Naive thymus-derived CD8-positive, alpha-beta T cell (primary cell): Measurements from ENCODE around the gene SNAP25. TPM values are rescaled to one million over a fixed set of nuclear protein-coding genes. Genes with fewer than 3 reads are reported as not detected.

ENCODE experiments used
- ATAC-seq, 2 donors: fragments of 150-1000 bp; cut with Tn5 transposase in 1 of 2; sonication (Bioruptor Pico), chemical (Tn5 transposase) in 1 of 2; 1 replicate in 1 of 2; 2 replicates in 1 of 2; pipeline ENCODE4 v1.10.0; 2021; ENCODE audit warnings: mild to moderate bottlenecking in 2 of 2, moderate library complexity in 2 of 2
- POLR2A ChIA-PET: fragments of 350-600 bp; sonication (Branson Sonifier 250); formaldehyde crosslinking; loops from one replicate; lab custom pipeline; 2021; ENCODE audit warnings: antibody characterized with exemption; lab: Charles Lee
- DNase-seq, 10 donors: peaks; one replicate each; pipeline versions ENCODE4 v3.0.0 to v3.0.0-alpha.2; 2020 to 2022
- H3K27ac Mint-ChIP-seq, 10 donors: one replicate each; pipeline ENCODE4 v1.8.0; 2020 to 2022; ENCODE audit warnings: mild to moderate bottlenecking in 10 of 10, mixed read lengths in 10 of 10, moderate library complexity in 4 of 10, inconsistent platforms in 1 of 10
- H3K27me3 Mint-ChIP-seq, 5 donors: one replicate each; pipeline ENCODE4 v1.8.0; 2021 to 2022; ENCODE audit warnings: mixed read lengths in 5 of 5
- H3K36me3 Mint-ChIP-seq, 3 donors: one replicate each; pipeline ENCODE4 v1.8.0; 2020 to 2022; ENCODE audit warnings: mixed read lengths in 3 of 3, mild to moderate bottlenecking in 2 of 3, inconsistent platforms in 1 of 3
- H3K4me1 Mint-ChIP-seq, 4 donors: one replicate each; pipeline ENCODE4 v1.8.0; 2021 to 2022; ENCODE audit warnings: mixed read lengths in 4 of 4
- H3K4me3 Mint-ChIP-seq, 10 donors: one replicate each; pipeline ENCODE4 v1.8.0; 2020 to 2022; ENCODE audit warnings: mild to moderate bottlenecking in 10 of 10, mixed read lengths in 10 of 10, moderate library complexity in 6 of 10, inconsistent platforms in 1 of 10
- H3K9me3 Mint-ChIP-seq, 9 donors: one replicate each; pipeline ENCODE4 v1.8.0; 2020 to 2022; ENCODE audit warnings: mixed read lengths in 9 of 9, mild to moderate bottlenecking in 3 of 9, inconsistent platforms in 1 of 9, moderate library complexity in 1 of 9
- polyA plus RNA-seq, 3 donors: library from polyadenylated mRNA; unstranded; fragments of 300-500 nt; fragmentation: Illumina TruSeq; gene quantifications; one replicate each; pipeline ENCODE4 v1.2.3, GENCODE V29; 2021
- total RNA-seq, 8 experiments: library from RNA in 2 of 8; stranded (reverse) in 2 of 8; gene quantifications; one replicate each; pipeline ENCODE4 v1.2.3 and lab custom pipeline; 2021 to 2026

Gene SNAP25
- total and polyA plus RNA-seq, 5 experiments from 2014 or later: 0.37 TPM; not detected in 4

GRCh38 chr20:10303852-10304251, 85.2 kb downstream of the SNAP25 start:
- DNase-seq: no peak
- no peak for ATAC-seq
- Mint-ChIP-seq H3K4me3 (no peak overlapping the region), H3K4me1 (peaks cover 0 to 13% (median 0%) of the 10 kb centered on the region in 4 donors), H3K36me3 (no peaks in the 10 kb centered on the region), H3K9me3 (peaks cover 0 to 6% (median 0%) of the 10 kb centered on the region in 9 donors), H3K27ac (no peak overlapping the region), H3K27me3 (peaks cover under 1 to 11% (median 6%) of the 10 kb centered on the region in 5 donors)
- POLR2A ChIA-PET: no interaction called here

DNA sequence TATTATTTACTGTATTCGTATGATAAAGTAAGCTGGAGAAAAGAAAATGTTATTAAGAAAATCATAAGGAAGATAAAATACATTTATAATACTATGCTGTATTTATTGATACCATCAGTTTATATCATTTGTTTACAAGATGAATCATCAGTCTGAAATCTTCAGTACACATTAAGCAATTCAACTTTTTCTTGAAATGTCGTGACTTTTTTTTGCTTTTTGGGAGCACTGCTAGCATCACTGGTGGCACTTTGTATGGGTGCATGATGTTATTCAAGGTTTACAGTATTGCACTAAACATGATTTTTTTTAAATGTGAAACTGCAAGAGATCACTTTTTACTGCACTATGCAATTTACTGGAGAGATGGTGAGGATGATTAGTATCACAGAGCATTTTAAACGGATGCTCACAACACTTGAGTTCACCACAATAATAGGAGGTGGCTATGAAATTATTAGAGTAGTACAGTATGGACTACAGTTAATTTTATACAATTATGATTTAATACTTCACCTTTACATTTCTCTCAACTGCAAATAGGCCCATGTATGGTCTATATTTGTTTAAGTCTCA, 85.9 kb downstream of the SNAP25 start:
- peaks cover 0 to 13% (median 0%) of the 10 kb centered on the region in 4 donors for H3K4me1 Mint-ChIP-seq
- ATAC-seq (no peak), DNase-seq (no peak)
- no peaks in the 10 kb centered on the region for H3K36me3 Mint-ChIP-seq
- H3K27me3 Mint-ChIP-seq: peaks cover 7 to 10% (median 7%) of the 10 kb centered on the region in 5 donors
- POLR2A ChIA-PET: no interaction called here
- no peak overlapping the region for H3K4me3 Mint-ChIP-seq
- H3K27ac Mint-ChIP-seq: no peak overlapping the region
- H3K9me3 Mint-ChIP-seq: peaks cover 0 to 10% (median 0%) of the 10 kb centered on the region in 9 donors

GRCh38 chr20:10306440-10307358, 88.1 kb downstream of the SNAP25 start:
- ATAC-seq (no peak), DNase-seq (peak in 1 of 10 donors; percentile 5)
- H3K27me3 Mint-ChIP-seq: peaks cover 12 to 20% (median 17%) of the 10 kb centered on the region in 5 donors
- H3K4me3 Mint-ChIP-seq: no peak overlapping the region
- H3K9me3 Mint-ChIP-seq: peaks cover 0 to 10% (median 0%) of the 10 kb centered on the region in 9 donors
- H3K4me1 Mint-ChIP-seq: peaks cover 0 to 13% (median 0%) of the 10 kb centered on the region in 4 donors
- H3K36me3 Mint-ChIP-seq: no peaks in the 10 kb centered on the region
- POLR2A ChIA-PET: no interaction called here
- no peak overlapping the region for H3K27ac Mint-ChIP-seq

DNA sequence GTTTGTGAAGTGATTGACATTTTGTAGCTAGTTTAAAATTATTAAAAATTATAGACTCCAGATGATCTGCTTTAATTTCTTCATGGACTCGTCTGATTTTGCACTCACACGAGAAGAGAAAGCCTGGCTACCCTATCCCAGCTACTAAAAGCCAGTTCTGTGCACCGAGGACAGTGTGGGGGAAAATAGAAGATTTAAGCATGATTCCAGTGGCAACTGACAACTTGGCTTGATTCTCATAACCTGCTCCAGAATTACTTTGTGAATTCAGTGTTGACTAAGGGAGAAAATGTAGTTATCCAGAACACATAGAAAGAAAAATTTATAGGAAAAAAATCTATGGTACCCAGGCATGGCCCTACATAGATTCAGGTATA, 88.7 kb downstream of the SNAP25 start:
- Mint-ChIP-seq H3K9me3 (peaks cover 0 to 10% (median 0%) of the 10 kb centered on the region in 9 donors), H3K36me3 (no peaks in the 10 kb centered on the region), H3K27ac (no peak overlapping the region), H3K4me3 (no peak overlapping the region), H3K4me1 (peaks cover 0 to 13% (median 0%) of the 10 kb centered on the region in 4 donors), H3K27me3 (peaks cover 15 to 27% (median 22%) of the 10 kb centered on the region in 5 donors)
- DNase-seq (no peak), ATAC-seq (no peak)
- POLR2A ChIA-PET: no interaction called here

- DNase-seq (no peak), ATAC-seq (no peak)
- POLR2A ChIA-PET: no interaction called here
- no peaks in the 10 kb centered on the region for H3K36me3 Mint-ChIP-seq
- H3K4me1 Mint-ChIP-seq: peaks cover 0 to 13% (median 0%) of the 10 kb centered on the region in 4 donors
- H3K4me3 Mint-ChIP-seq: no peak overlapping the region
- H3K9me3 Mint-ChIP-seq: peaks cover 0 to 10% (median 0%) of the 10 kb centered on the region in 9 donors
- peak overlapping the region in 1 of 10 donors; percentile 6 for H3K27ac Mint-ChIP-seq
- peaks cover 17 to 27% (median 25%) of the 10 kb centered on the region in 5 donors for H3K27me3 Mint-ChIP-seq
These were observed 90.0 kb downstream of the SNAP25 start for GRCh38 chr20:10308652-10309051.

DNA sequence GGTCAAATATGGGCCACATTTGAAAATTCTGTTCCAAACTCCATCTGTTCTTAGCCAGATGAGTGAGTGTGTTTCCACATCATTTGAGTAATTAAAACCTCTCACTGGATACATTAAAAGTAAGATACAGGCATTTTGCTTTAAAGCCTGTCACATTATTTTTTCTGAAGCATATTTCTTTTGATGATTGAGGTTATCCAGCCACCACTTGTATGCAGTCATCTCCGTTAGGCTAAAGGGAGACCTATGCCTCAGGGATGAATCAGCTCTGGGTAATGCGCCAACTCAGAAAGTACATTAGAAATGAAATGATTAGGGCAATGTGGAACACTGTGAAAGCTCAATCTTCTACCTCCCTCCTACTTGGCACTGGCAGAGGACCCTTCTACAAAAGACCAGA, 90.7 kb downstream of the SNAP25 start:
- Mint-ChIP-seq H3K9me3 (peaks cover 0 to 10% (median 0%) of the 10 kb centered on the region in 9 donors), H3K27me3 (peaks cover 20 to 30% (median 29%) of the 10 kb centered on the region in 5 donors), H3K27ac (no peak overlapping the region), H3K4me3 (no peak overlapping the region), H3K36me3 (no peaks in the 10 kb centered on the region), H3K4me1 (peaks cover 0 to 13% (median 0%) of the 10 kb centered on the region in 4 donors)
- no peak for DNase-seq
- POLR2A ChIA-PET: no interaction called here
- no peak for ATAC-seq

DNA sequence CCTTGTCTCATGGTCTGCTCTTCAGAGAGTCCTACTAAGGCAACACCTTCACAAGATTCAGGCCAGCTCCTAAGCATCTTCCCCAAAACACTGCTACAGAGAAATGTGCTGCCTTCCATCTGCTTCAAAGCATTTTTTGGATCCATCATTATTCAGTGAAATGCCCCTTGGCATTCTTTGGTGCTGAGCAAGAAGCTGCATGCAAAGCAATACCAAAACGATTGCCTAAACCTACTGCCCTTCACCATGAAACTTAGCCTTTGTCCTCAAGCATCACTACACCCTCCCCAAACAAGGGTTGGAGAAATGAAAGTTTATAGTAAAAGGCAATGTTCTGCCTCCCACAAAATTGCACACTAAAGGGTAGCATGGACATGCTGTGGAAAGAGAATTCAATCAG, 93.5 kb downstream of the SNAP25 start:
- Mint-ChIP-seq H3K36me3 (peaks cover 0 to 6% (median 0%) of the 10 kb centered on the region in 3 donors), H3K27ac (no peak overlapping the region), H3K27me3 (peaks cover 23 to 43% (median 33%) of the 10 kb centered on the region in 5 donors), H3K4me3 (no peak overlapping the region), H3K4me1 (peaks cover 0 to 7% (median 0%) of the 10 kb centered on the region in 4 donors), H3K9me3 (peaks cover 0 to 10% (median 5%) of the 10 kb centered on the region in 9 donors)
- DNase-seq (no peak), ATAC-seq (no peak)
- POLR2A ChIA-PET: no interaction called here

DNA sequence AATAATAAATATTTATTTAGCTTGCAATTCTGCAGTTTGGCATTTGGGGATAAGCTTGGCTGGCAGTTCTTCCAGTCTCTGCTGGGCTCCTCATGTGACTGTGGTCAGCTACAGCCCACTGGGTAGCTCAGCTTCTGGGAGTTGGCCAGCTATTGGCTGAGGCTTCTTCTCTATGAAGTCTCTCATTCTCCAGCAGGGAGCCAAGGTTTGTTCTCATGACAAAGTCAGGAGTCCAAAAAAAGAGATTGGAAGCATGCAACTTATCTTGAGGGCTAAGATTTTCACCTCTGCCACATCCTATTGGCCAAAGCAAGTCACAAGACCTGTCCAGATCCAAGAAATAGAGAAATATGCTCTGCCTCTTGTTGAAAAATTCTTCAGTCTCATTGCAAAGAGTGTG, 94.6 kb downstream of the SNAP25 start:
- Mint-ChIP-seq H3K27me3 (peaks cover 23 to 44% (median 33%) of the 10 kb centered on the region in 5 donors), H3K9me3 (peaks cover 0 to 14% (median 5%) of the 10 kb centered on the region in 9 donors), H3K4me1 (no peaks in the 10 kb centered on the region), H3K4me3 (no peak overlapping the region), H3K36me3 (peaks cover 0 to 10% (median 0%) of the 10 kb centered on the region in 3 donors), H3K27ac (no peak overlapping the region)
- POLR2A ChIA-PET: no interaction called here
- DNase-seq (no peak), ATAC-seq (no peak)

- peaks cover 0 to 10% (median 0%) of the 10 kb centered on the region in 3 donors for H3K36me3 Mint-ChIP-seq
- no peak overlapping the region for H3K27ac Mint-ChIP-seq
- peaks cover 22 to 45% (median 31%) of the 10 kb centered on the region in 5 donors for H3K27me3 Mint-ChIP-seq
- no peaks in the 10 kb centered on the region for H3K4me1 Mint-ChIP-seq
- POLR2A ChIA-PET: no interaction called here
- no peak for DNase-seq
- H3K9me3 Mint-ChIP-seq: peaks cover 0 to 14% (median 5%) of the 10 kb centered on the region in 9 donors
- ATAC-seq: no peak
- H3K4me3 Mint-ChIP-seq: no peak overlapping the region
These were observed 95.1 kb downstream of the SNAP25 start for GRCh38 chr20:10313701-10314100.

- no peak for ATAC-seq
- peaks cover 0 to 15% (median 4%) of the 10 kb centered on the region in 9 donors for H3K9me3 Mint-ChIP-seq
- H3K4me1 Mint-ChIP-seq: no peaks in the 10 kb centered on the region
- H3K27me3 Mint-ChIP-seq: peaks cover 21 to 42% (median 31%) of the 10 kb centered on the region in 5 donors
- H3K36me3 Mint-ChIP-seq: peaks cover 0 to 10% (median 0%) of the 10 kb centered on the region in 3 donors
- no peak for DNase-seq
- no peak overlapping the region for H3K4me3 Mint-ChIP-seq
- POLR2A ChIA-PET: no interaction called here
- no peak overlapping the region for H3K27ac Mint-ChIP-seq
These were observed 95.6 kb downstream of the SNAP25 start for GRCh38 chr20:10314198-10314597.

GRCh38 chr20:10315138-10315537, 96.5 kb downstream of the SNAP25 start:
- no peak for DNase-seq
- no peak for ATAC-seq
- no peak overlapping the region for H3K27ac Mint-ChIP-seq
- peaks cover 0 to 10% (median 0%) of the 10 kb centered on the region in 3 donors for H3K36me3 Mint-ChIP-seq
- peaks cover 18 to 42% (median 28%) of the 10 kb centered on the region in 5 donors for H3K27me3 Mint-ChIP-seq
- POLR2A ChIA-PET: no interaction called here
- no peaks in the 10 kb centered on the region for H3K4me1 Mint-ChIP-seq
- peaks cover 0 to 25% (median 6%) of the 10 kb centered on the region in 9 donors for H3K9me3 Mint-ChIP-seq
- H3K4me3 Mint-ChIP-seq: no peak overlapping the region

DNA sequence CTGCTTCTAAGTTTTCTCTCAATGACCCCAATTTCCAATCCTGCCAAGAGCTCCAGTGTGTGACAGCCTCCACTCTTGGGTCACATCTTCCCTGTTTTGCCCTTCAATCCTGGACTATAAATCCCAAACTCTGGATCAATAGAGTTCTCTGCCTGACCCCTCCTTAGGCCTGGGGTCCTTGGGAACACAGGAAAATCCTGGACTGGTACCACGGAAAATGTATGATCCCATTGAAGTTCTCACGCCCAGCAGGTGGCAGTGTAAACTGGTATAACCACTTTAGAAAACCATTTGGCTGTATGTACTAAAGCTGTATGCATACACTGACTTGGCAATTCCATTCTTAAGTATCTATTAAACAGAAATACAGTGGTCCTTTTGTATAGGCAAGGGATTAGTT, 98.0 kb downstream of the SNAP25 start:
- H3K36me3 Mint-ChIP-seq: peaks cover 0 to 10% (median 0%) of the 10 kb centered on the region in 3 donors
- peaks cover 14 to 42% (median 29%) of the 10 kb centered on the region in 5 donors for H3K27me3 Mint-ChIP-seq
- DNase-seq (no peak), ATAC-seq (no peak)
- H3K4me3 Mint-ChIP-seq: no peak overlapping the region
- peaks cover 0 to 25% (median 7%) of the 10 kb centered on the region in 9 donors for H3K9me3 Mint-ChIP-seq
- H3K27ac Mint-ChIP-seq: no peak overlapping the region
- POLR2A ChIA-PET: no interaction called here
- H3K4me1 Mint-ChIP-seq: no peaks in the 10 kb centered on the region
